ENCODE results near the gene FAT3. TPM values are rescaled to one million over a fixed set of nuclear protein-coding genes. Genes with fewer than 3 reads are reported as not detected.

The FAT3 gene
- total RNA-seq, 2 donors from 2014 or later = 9.6 to 14.4 TPM

- Histone ChIP-seq H3K27me3 (replicated peaks; ENCODE audit: insufficient read depth) (no peaks in the 10 kb centered on the region), H3K27ac (no peak overlapping the region), H3K9me3 (no peaks in the 10 kb centered on the region), H3K4me3 (no peak overlapping the region), H3K36me3 (no peaks in the 10 kb centered on the region), H3K4me1 (replicated peaks) (no peaks in the 10 kb centered on the region)
- DNase-seq (ENCODE audit: low spot score) = no peak
- no peak for TF ChIP-seq POLR2A (IDR thresholded peaks at IDR 0.05)
- TF ChIP-seq, protein P1, sequence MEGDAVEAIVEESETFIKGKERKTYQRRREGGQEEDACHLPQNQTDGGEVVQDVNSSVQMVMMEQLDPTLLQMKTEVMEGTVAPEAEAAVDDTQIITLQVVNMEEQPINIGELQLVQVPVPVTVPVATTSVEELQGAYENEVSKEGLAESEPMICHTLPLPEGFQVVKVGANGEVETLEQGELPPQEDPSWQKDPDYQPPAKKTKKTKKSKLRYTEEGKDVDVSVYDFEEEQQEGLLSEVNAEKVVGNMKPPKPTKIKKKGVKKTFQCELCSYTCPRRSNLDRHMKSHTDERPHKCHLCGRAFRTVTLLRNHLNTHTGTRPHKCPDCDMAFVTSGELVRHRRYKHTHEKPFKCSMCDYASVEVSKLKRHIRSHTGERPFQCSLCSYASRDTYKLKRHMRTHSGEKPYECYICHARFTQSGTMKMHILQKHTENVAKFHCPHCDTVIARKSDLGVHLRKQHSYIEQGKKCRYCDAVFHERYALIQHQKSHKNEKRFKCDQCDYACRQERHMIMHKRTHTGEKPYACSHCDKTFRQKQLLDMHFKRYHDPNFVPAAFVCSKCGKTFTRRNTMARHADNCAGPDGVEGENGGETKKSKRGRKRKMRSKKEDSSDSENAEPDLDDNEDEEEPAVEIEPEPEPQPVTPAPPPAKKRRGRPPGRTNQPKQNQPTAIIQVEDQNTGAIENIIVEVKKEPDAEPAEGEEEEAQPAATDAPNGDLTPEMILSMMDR (IDR thresholded peaks at IDR 0.05) = no peak
- no peak for TF ChIP-seq POLR2AphosphoS5 (IDR thresholded peaks at IDR 0.05)
- WGBS = 95% methylated on average over 4 of the region's 4 CpGs
- intact Hi-C loops (cut with DNase I) = no loop called here
Measured at GRCh38 chr11:92266806-92267205, 42.2 kb downstream of the FAT3 start.

DNA sequence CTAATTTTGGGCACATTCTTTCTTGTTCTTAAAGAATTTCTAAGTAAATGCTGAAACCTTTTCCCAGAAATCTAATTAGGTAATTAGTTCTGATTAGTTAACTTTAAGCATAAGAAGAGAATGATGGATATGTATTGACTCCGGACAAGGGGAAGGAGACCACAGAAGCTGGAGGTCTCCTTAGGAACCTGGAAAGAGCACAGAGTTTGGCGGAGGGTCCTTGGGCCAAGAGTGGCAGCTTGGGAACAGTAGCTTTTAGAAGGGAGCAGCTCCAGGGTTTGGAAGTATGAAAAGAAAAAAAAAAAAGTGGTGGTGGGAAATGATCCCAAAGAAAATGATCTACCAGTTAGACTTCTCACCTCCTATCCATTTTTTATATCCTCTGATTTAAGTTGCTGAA is 42.7 kb downstream of the FAT3 start:
- no peaks in the 10 kb centered on the region for H3K9me3 ChIP-seq
- no peaks in the 10 kb centered on the region for H3K4me1 ChIP-seq (replicated peaks)
- DNase-seq (ENCODE audit: low spot score) = no peak
- H3K27ac ChIP-seq = no peak overlapping the region
- WGBS = 92% methylated on average over 2 of the region's 2 CpGs
- TF ChIP-seq POLR2A (IDR thresholded peaks at IDR 0.05) (no peak), POLR2AphosphoS5 (IDR thresholded peaks at IDR 0.05) (no peak)
- TF ChIP-seq, protein P1 (IDR thresholded peaks at IDR 0.05) = no peak
- H3K4me3 ChIP-seq = no peak overlapping the region
- H3K27me3 ChIP-seq (replicated peaks; ENCODE audit: insufficient read depth) = no peaks in the 10 kb centered on the region
- no peaks in the 10 kb centered on the region for H3K36me3 ChIP-seq
- intact Hi-C loops (cut with DNase I) = no loop called here

- no peak overlapping the region for H3K4me3 ChIP-seq
- TF ChIP-seq POLR2A (IDR thresholded peaks at IDR 0.05) (no peak), POLR2AphosphoS5 (IDR thresholded peaks at IDR 0.05) (no peak)
- TF ChIP-seq, protein P1 (IDR thresholded peaks at IDR 0.05) = no peak
- no peak for DNase-seq (ENCODE audit: low spot score)
- H3K4me1 ChIP-seq (replicated peaks) = no peaks in the 10 kb centered on the region
- no peaks in the 10 kb centered on the region for H3K27me3 ChIP-seq (replicated peaks; ENCODE audit: insufficient read depth)
- H3K9me3 ChIP-seq = no peaks in the 10 kb centered on the region
- H3K27ac ChIP-seq = no peak overlapping the region
- H3K36me3 ChIP-seq = no peaks in the 10 kb centered on the region
- intact Hi-C loops (cut with DNase I) = no loop called here
Measured at GRCh38 chr11:92267968-92268367, 43.4 kb downstream of the FAT3 start.

DNA sequence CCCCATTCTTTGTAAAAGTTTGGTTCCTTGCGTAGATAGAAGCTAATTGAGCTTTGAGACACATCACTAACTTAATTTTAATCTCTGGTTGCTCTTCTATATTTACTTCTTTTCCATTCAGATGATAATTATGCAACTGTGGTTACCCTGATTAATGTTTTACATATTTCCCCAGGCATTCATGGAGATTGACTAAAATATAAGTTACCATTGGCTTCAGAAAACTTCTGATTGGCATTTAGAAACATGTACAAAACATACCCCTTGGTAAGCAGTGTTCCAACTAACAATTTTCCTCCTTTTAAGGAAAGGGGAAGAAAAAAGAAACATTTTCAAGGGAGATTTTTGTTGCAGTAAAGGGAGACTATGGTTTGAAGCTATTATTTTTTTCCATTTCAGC is 43.9 kb downstream of the FAT3 start:
- intact Hi-C loops (cut with DNase I) = no loop called here
- no peaks in the 10 kb centered on the region for H3K4me1 ChIP-seq (replicated peaks)
- 91% methylated on average over 1 of the region's 1 CpG for WGBS
- no peaks in the 10 kb centered on the region for H3K9me3 ChIP-seq
- no peaks in the 10 kb centered on the region for H3K27me3 ChIP-seq (replicated peaks; ENCODE audit: insufficient read depth)
- TF ChIP-seq POLR2A (IDR thresholded peaks at IDR 0.05) = no peak
- TF ChIP-seq POLR2AphosphoS5 (IDR thresholded peaks at IDR 0.05) = no peak
- TF ChIP-seq, protein P1 (IDR thresholded peaks at IDR 0.05) = no peak
- DNase-seq (ENCODE audit: low spot score) = no peak
- no peaks in the 10 kb centered on the region for H3K36me3 ChIP-seq
- no peak overlapping the region for H3K27ac ChIP-seq
- no peak overlapping the region for H3K4me3 ChIP-seq

GRCh38 chr11:92269021-92269420 is 44.4 kb downstream of the FAT3 start:
- intact Hi-C loops (cut with DNase I) = no loop called here
- no peak overlapping the region for H3K27ac ChIP-seq

More at GRCh38 chr11:92269021-92269420, 44.4 kb downstream of the FAT3 start:
- 75% methylated on average over 2 of the region's 2 CpGs for WGBS
- Histone ChIP-seq H3K4me1 (replicated peaks) (no peaks in the 10 kb centered on the region), H3K27me3 (replicated peaks; ENCODE audit: insufficient read depth) (no peaks in the 10 kb centered on the region), H3K9me3 (no peaks in the 10 kb centered on the region), H3K4me3 (no peak overlapping the region), H3K36me3 (no peaks in the 10 kb centered on the region)
- no peak for DNase-seq (ENCODE audit: low spot score)
- no peak for TF ChIP-seq POLR2A (IDR thresholded peaks at IDR 0.05)
- TF ChIP-seq, protein P1 (IDR thresholded peaks at IDR 0.05) = no peak
- TF ChIP-seq POLR2AphosphoS5 (IDR thresholded peaks at IDR 0.05) = no peak

Measured in prostate gland (tissue), 2 donors.